Liver (tissue), 9 donors: ENCODE measurements around the gene UNC80. TPM values are rescaled to one million over a fixed set of nuclear protein-coding genes. Genes with fewer than 3 reads are reported as not detected.

ENCODE experiments used
- DNase-seq: peaks from one replicate; pipeline ENCODE4 v3.0.0-alpha.2; 2017; ENCODE audit warnings: low spot score
- H3K27ac ChIP-seq, 2 donors: one replicate each; pipeline ENCODE4 v1.7.0; 2013; ENCODE audit warnings: inconsistent platforms in 2 of 2, low read length in 2 of 2, control low read depth in 1 of 2, low read depth in 1 of 2, mild to moderate bottlenecking in 1 of 2
- H3K27me3 ChIP-seq, 4 donors: one replicate each; pipeline versions ENCODE4 v1.6.1 to v1.7.0; 2013; ENCODE audit warnings: low read length in 3 of 4, inconsistent platforms in 1 of 4, mild to moderate bottlenecking in 1 of 4, moderate library complexity in 1 of 4; ENCODE audit not compliant: control insufficient read depth in 4 of 4, insufficient read depth in 4 of 4
- H3K36me3 ChIP-seq, 4 donors: one replicate each; pipeline versions ENCODE4 v1.6.1 to v1.7.0; 2013; ENCODE audit warnings: low read length in 3 of 4, mild to moderate bottlenecking in 3 of 4, low read depth in 1 of 4, moderate library complexity in 1 of 4; ENCODE audit not compliant: control insufficient read depth in 4 of 4, insufficient read depth in 3 of 4
- H3K4me1 ChIP-seq, 4 donors: one replicate each; pipeline versions ENCODE4 v1.6.1 to v1.7.0; 2013; ENCODE audit warnings: low read length in 3 of 4, mild to moderate bottlenecking in 3 of 4, moderate library complexity in 1 of 4; ENCODE audit not compliant: control insufficient read depth in 4 of 4, insufficient read depth in 4 of 4
- H3K4me3 ChIP-seq, 3 donors: one replicate each; pipeline versions ENCODE4 v1.6.1 to v1.7.0; 2013; ENCODE audit warnings: low read length in 3 of 3, control low read depth in 1 of 3, low read depth in 1 of 3, mild to moderate bottlenecking in 1 of 3
- H3K9ac ChIP-seq, 2 donors: one replicate each; pipeline ENCODE4 v1.7.0; 2013; ENCODE audit warnings: low read length in 2 of 2, mild to moderate bottlenecking in 2 of 2, moderate library complexity in 2 of 2, control low read depth in 1 of 2, low read depth in 1 of 2
- H3K9me3 ChIP-seq, 4 donors: one replicate each; pipeline versions ENCODE4 v1.6.1 to v1.7.0; 2013; ENCODE audit warnings: low read length in 3 of 4; ENCODE audit not compliant: control insufficient read depth in 4 of 4
- EGR1 ChIP-seq, 2 donors: IDR thresholded peaks; 2 replicates each; pipeline ENCODE4 v1.6.1; 2016 to 2018; ENCODE audit warnings: antibody characterized with exemption in 2 of 2, low read depth in 2 of 2
- FOXA1 ChIP-seq: IDR thresholded peaks from 2 replicates; pipeline ENCODE4 v1.6.1; 2016; ENCODE audit warnings: antibody characterized with exemption
- FOXA2 ChIP-seq: IDR thresholded peaks from 2 replicates; pipeline ENCODE4 v1.6.1; 2016; ENCODE audit warnings: antibody characterized with exemption
- GABPA ChIP-seq, 2 donors: IDR thresholded peaks in 1 of 2; conservative IDR thresholded peaks in 1 of 2; 2 replicates each; pipeline ENCODE4 v1.6.1; 2016; ENCODE audit warnings: antibody characterized with exemption in 2 of 2, mild to moderate bottlenecking in 1 of 2, moderate library complexity in 1 of 2
- HNF4G ChIP-seq: IDR thresholded peaks from 2 replicates; pipeline ENCODE4 v1.6.1; 2016; ENCODE audit warnings: antibody characterized with exemption
- JUND ChIP-seq, 2 donors: IDR thresholded peaks; 2 replicates each; pipeline ENCODE4 v1.6.1; 2016; ENCODE audit warnings: antibody characterized with exemption in 2 of 2
- RAD21 ChIP-seq, 2 donors: IDR thresholded peaks; 2 replicates each; pipeline ENCODE4 v1.6.1; 2016; ENCODE audit warnings: antibody characterized with exemption in 2 of 2, mild to moderate bottlenecking in 2 of 2
- RXRA ChIP-seq, 2 donors: IDR thresholded peaks; 2 replicates each; pipeline ENCODE4 v1.6.1; 2017 to 2018; ENCODE audit warnings: antibody characterized with exemption in 2 of 2, mild to moderate bottlenecking in 1 of 2
- SP1 ChIP-seq: IDR thresholded peaks from 2 replicates; pipeline ENCODE4 v1.6.1; 2018; ENCODE audit warnings: antibody characterized with exemption, mild to moderate bottlenecking
- YY1 ChIP-seq: IDR thresholded peaks from 2 replicates; pipeline ENCODE4 v1.6.1; 2016; ENCODE audit warnings: antibody characterized with exemption, mild to moderate bottlenecking
- WGBS: extraction: QIAGEN DNeasy Blood & Tissue Kit; methylation state at CpG from one replicate; pipeline ENCODE4 v1.1.7; 2013; 5-methylcytosine and 5-hydroxymethylcytosine counted together
- polyA plus RNA-seq, 2 donors: library from polyadenylated mRNA; stranded (reverse) in 1 of 2; unstranded in 1 of 2; fragments of 200-250 nt in 1 of 2; fragments of >200 nt in 1 of 2; fragmentation: Nextera tagmentation in 1 of 2; extraction: Ambion mirVana in 1 of 2; gene quantifications; one replicate each; pipeline versions ENCODE4 v1.2.1 to v1.2.3, GENCODE V29; 2013 to 2015
- total RNA-seq, 2 donors: library from RNA; depleted of rRNA; stranded (reverse); fragments of >200 nt; gene quantifications; one replicate each; pipeline ENCODE4 v1.2.3, GENCODE V29; 2014
- TF ChIP-seq, protein P1 (sequence below): IDR thresholded peaks from 2 replicates; pipeline ENCODE4 v1.6.1; 2016; ENCODE audit warnings: antibody characterized with exemption
- TF ChIP-seq, protein P2 (sequence below): fragments of 150-350 bp; IDR thresholded peaks from 2 replicates; pipeline ENCODE4 v1.5.1; 2017; ENCODE audit warnings: improper control_type of control experiment, low read depth, low read length; ENCODE audit not compliant: missing input control
- TF ChIP-seq, protein P3 (sequence below): IDR thresholded peaks from 2 replicates; pipeline ENCODE4 v1.6.1; 2016; ENCODE audit warnings: antibody characterized with exemption, mild to moderate bottlenecking
- TF ChIP-seq, protein P4 (sequence below): IDR thresholded peaks from 2 replicates; pipeline ENCODE4 v1.6.1; 2016; ENCODE audit warnings: antibody characterized with exemption
- donor health status: healthy.
- donor health status: healthy.
- donor health status: healthy.
- donor health status: healthy.
- donor health status: healthy.

Gene UNC80
- total and polyA plus RNA-seq, 4 donors: under 0.01 to 0.05 (median 0.02) TPM; not detected in 1

DNA sequence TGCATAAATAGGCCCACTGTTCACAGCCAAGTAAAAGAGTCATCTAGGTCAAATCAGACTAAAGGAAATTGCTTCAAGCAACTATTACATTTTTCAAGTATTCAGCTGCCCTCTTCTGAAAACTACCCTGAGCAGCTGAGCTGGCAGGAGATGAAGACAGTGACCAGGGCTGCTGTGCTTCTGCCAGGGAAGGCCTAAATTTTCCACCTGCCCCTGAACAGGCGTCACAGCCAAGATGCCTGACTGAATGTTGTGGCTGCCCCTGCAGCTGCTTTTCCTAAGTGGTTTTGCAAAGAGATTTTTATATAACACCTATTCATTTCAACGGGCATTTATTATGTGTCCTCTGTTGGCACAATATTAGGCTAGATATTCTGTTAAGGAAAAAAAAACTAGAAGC is 134.1 kb downstream of the UNC80 start (continued):
- TF ChIP-seq JUND (IDR thresholded peaks at IDR 0.05): no peak
- TF ChIP-seq, protein P1, sequence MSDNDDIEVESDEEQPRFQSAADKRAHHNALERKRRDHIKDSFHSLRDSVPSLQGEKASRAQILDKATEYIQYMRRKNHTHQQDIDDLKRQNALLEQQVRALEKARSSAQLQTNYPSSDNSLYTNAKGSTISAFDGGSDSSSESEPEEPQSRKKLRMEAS: no peak
- no peak for TF ChIP-seq RXRA (IDR thresholded peaks at IDR 0.05)

GRCh38 chr2:209907746-209908145 is 136.1 kb downstream of the UNC80 start:
- H3K27me3 ChIP-seq: no peaks in the 10 kb centered on the region
- no peak for DNase-seq
- H3K4me3 ChIP-seq: no peak overlapping the region
- TF ChIP-seq FOXA2 (no peak), RAD21 (IDR thresholded peaks at IDR 0.05) (no peak), SP1 (no peak)
- TF ChIP-seq, protein P2, sequence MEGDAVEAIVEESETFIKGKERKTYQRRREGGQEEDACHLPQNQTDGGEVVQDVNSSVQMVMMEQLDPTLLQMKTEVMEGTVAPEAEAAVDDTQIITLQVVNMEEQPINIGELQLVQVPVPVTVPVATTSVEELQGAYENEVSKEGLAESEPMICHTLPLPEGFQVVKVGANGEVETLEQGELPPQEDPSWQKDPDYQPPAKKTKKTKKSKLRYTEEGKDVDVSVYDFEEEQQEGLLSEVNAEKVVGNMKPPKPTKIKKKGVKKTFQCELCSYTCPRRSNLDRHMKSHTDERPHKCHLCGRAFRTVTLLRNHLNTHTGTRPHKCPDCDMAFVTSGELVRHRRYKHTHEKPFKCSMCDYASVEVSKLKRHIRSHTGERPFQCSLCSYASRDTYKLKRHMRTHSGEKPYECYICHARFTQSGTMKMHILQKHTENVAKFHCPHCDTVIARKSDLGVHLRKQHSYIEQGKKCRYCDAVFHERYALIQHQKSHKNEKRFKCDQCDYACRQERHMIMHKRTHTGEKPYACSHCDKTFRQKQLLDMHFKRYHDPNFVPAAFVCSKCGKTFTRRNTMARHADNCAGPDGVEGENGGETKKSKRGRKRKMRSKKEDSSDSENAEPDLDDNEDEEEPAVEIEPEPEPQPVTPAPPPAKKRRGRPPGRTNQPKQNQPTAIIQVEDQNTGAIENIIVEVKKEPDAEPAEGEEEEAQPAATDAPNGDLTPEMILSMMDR: no peak
- TF ChIP-seq, protein P3, sequence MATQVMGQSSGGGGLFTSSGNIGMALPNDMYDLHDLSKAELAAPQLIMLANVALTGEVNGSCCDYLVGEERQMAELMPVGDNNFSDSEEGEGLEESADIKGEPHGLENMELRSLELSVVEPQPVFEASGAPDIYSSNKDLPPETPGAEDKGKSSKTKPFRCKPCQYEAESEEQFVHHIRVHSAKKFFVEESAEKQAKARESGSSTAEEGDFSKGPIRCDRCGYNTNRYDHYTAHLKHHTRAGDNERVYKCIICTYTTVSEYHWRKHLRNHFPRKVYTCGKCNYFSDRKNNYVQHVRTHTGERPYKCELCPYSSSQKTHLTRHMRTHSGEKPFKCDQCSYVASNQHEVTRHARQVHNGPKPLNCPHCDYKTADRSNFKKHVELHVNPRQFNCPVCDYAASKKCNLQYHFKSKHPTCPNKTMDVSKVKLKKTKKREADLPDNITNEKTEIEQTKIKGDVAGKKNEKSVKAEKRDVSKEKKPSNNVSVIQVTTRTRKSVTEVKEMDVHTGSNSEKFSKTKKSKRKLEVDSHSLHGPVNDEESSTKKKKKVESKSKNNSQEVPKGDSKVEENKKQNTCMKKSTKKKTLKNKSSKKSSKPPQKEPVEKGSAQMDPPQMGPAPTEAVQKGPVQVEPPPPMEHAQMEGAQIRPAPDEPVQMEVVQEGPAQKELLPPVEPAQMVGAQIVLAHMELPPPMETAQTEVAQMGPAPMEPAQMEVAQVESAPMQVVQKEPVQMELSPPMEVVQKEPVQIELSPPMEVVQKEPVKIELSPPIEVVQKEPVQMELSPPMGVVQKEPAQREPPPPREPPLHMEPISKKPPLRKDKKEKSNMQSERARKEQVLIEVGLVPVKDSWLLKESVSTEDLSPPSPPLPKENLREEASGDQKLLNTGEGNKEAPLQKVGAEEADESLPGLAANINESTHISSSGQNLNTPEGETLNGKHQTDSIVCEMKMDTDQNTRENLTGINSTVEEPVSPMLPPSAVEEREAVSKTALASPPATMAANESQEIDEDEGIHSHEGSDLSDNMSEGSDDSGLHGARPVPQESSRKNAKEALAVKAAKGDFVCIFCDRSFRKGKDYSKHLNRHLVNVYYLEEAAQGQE: no peak
- TF ChIP-seq, protein P1: no peak
- H3K4me1 ChIP-seq: no peaks in the 10 kb centered on the region
- no peaks in the 10 kb centered on the region for H3K36me3 ChIP-seq
- peaks cover 0 to 3% (median 1%) of the 10 kb centered on the region in 4 donors for H3K9me3 ChIP-seq
- no peak overlapping the region for H3K27ac ChIP-seq
- no peak overlapping the region for H3K9ac ChIP-seq

- Histone ChIP-seq H3K4me1 (no peaks in the 10 kb centered on the region), H3K9me3 (peaks cover 0 to 3% (median 1%) of the 10 kb centered on the region in 4 donors), H3K27me3 (no peaks in the 10 kb centered on the region), H3K9ac (no peak overlapping the region), H3K36me3 (no peaks in the 10 kb centered on the region), H3K27ac (no peak overlapping the region), H3K4me3 (no peak overlapping the region)
- TF ChIP-seq EGR1 (IDR thresholded peaks at IDR 0.05; ENCODE audit: low read depth in 2 of 2) (no peak), FOXA2 (no peak)
- WGBS: 91% methylated on average over 1 of the region's 1 CpG
- no peak for DNase-seq
Observed at GRCh38 chr2:209908511-209908910, 136.9 kb downstream of the UNC80 start.

DNA sequence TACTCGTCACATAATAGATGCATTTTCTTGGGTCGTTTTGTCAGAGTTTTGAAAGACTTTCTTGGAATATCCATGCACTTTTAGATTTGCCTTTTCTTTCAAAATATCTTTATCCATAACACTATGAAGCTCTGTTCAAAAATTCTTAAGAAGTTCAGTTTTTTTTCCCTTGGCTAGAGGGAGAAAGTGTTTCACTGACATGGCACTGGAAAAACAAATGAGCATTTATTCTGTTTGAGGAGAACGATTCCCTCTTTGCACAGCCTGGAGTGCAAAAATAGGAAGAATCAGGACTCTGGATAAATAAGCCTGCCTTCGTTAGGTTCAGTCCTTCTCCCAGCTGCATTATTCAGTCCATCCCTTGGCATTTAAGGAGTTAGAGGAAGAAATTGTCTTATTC is 139.9 kb downstream of the UNC80 start:
- peaks cover 0 to 3% (median 0%) of the 10 kb centered on the region in 4 donors for H3K9me3 ChIP-seq
- H3K4me1 ChIP-seq: no peaks in the 10 kb centered on the region
- no peaks in the 10 kb centered on the region for H3K27me3 ChIP-seq
- WGBS: 60% methylated on average over 4 of the region's 4 CpGs
- no peak overlapping the region for H3K27ac ChIP-seq
- no peak overlapping the region for H3K4me3 ChIP-seq
- no peak overlapping the region for H3K9ac ChIP-seq
- DNase-seq: no peak
- H3K36me3 ChIP-seq: no peaks in the 10 kb centered on the region
- no peak for TF ChIP-seq YY1
- TF ChIP-seq GABPA (IDR thresholded peaks at IDR 0.05 in 1 of 2, conservative IDR thresholded peaks at IDR 0.05 in 1 of 2): no peak
- no peak for TF ChIP-seq FOXA1
- TF ChIP-seq, protein P4, sequence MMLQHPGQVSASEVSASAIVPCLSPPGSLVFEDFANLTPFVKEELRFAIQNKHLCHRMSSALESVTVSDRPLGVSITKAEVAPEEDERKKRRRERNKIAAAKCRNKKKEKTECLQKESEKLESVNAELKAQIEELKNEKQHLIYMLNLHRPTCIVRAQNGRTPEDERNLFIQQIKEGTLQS: no peak
- TF ChIP-seq HNF4G: no peak
